Lower leg skin (tissue), 4 donors: ENCODE measurements around the gene DGKI. TPM values are rescaled to one million over a fixed set of nuclear protein-coding genes. Genes with fewer than 3 reads are reported as not detected.

Experiments used
- DNase-seq, 2 donors: peaks; one replicate each; pipeline ENCODE4 v3.0.0-alpha.2; 2019; ENCODE audit warnings: low spot score in 2 of 2
- H3K4me3 ChIP-seq: fragments of 200-600 bp; sonication (generic); 2 replicates; pipeline ENCODE4 v1.5.1; 2017; ENCODE audit warnings: mild to moderate bottlenecking, low read depth; ENCODE audit not compliant: poor library complexity, severe bottlenecking
- CTCF ChIP-seq, 3 donors: fragments of 450-650 bp; IDR thresholded peaks; one replicate each; pipeline ENCODE4 v1.5.1; 2016; ENCODE audit warnings: antibody characterized with exemption in 3 of 3, mild to moderate bottlenecking in 3 of 3, moderate library complexity in 2 of 3
- POLR2A ChIP-seq, 2 donors: fragments of 450-650 bp; IDR thresholded peaks; one replicate each; pipeline ENCODE4 v1.6.1; 2016 to 2017; ENCODE audit warnings: antibody characterized with exemption in 2 of 2, mild to moderate bottlenecking in 1 of 2, moderate library complexity in 1 of 2
- WGBS, 2 donors: methylation state at CpG; one replicate each; pipeline ENCODE4 v1.1.5; 2018; 5-methylcytosine and 5-hydroxymethylcytosine counted together
- intact Hi-C: fragments of 100-400 bp; cut with DNase I; formaldehyde crosslinking; loops from one replicate; pipeline ENCODE4 v1.15.0; 2023; ENCODE audit warnings: low total_unique reads
- total RNA-seq, 4 donors: library from RNA; depleted of rRNA; stranded (reverse); fragments of >200 nt; gene quantifications; one replicate each; pipeline ENCODE4 v1.1.0, GENCODE V29; 2016

DGKI gene
- total RNA-seq, 4 donors from 2014 or later: 0.34 to 2.1 (median 1.3) TPM

- no peak for DNase-seq
- TF ChIP-seq CTCF (IDR thresholded peaks at IDR 0.05) (no peak), POLR2A (IDR thresholded peaks at IDR 0.05) (no peak)
- intact Hi-C loops: no loop called here
- WGBS, 2 donors: 61 to 74% methylated on average over 2 of the region's 2 CpGs
- H3K4me3 ChIP-seq: no peak overlapping the region
Observed at GRCh38 chr7:137818036-137818435, 28.7 kb downstream of the DGKI start.

GRCh38 chr7:137816696-137817320, 30.0 kb downstream of the DGKI start:
- 70 to 75% methylated on average over 5 of the region's 5 CpGs for WGBS, 2 donors
- TF ChIP-seq POLR2A (IDR thresholded peaks at IDR 0.05) (no peak), CTCF (IDR thresholded peaks at IDR 0.05) (no peak)
- DNase-seq: no peak
- intact Hi-C loops: no loop called here
- H3K4me3 ChIP-seq: no peak overlapping the region

- intact Hi-C loops: no loop called here
- WGBS, 2 donors: 92% methylated on average over 1 of the region's 1 CpG
- TF ChIP-seq CTCF (IDR thresholded peaks at IDR 0.05) (no peak), POLR2A (IDR thresholded peaks at IDR 0.05) (no peak)
- no peak for DNase-seq
- no peak overlapping the region for H3K4me3 ChIP-seq
Observed at GRCh38 chr7:137813541-137813940, 33.2 kb downstream of the DGKI start.

- WGBS, 2 donors: 61 to 69% methylated on average over 2 of the region's 2 CpGs
- TF ChIP-seq POLR2A (IDR thresholded peaks at IDR 0.05): no peak
- TF ChIP-seq CTCF (IDR thresholded peaks at IDR 0.05): no peak
- no peak overlapping the region for H3K4me3 ChIP-seq
- intact Hi-C loops: no loop called here
- DNase-seq: no peak
Observed at GRCh38 chr7:137810248-137810647, 36.5 kb downstream of the DGKI start.

GRCh38 chr7:137804836-137805235, 41.9 kb downstream of the DGKI start:
- TF ChIP-seq CTCF (IDR thresholded peaks at IDR 0.05) (no peak), POLR2A (IDR thresholded peaks at IDR 0.05) (no peak)
- no peak for DNase-seq
- intact Hi-C loops: no loop called here
- no peak overlapping the region for H3K4me3 ChIP-seq
- 58 to 63% methylated on average over 2 of the region's 2 CpGs for WGBS, 2 donors

GRCh38 chr7:137801491-137801890, 45.3 kb downstream of the DGKI start:
- 76 to 91% methylated on average over 1 of the region's 1 CpG for WGBS, 2 donors

More at GRCh38 chr7:137801491-137801890, 45.3 kb downstream of the DGKI start:
- TF ChIP-seq POLR2A (IDR thresholded peaks at IDR 0.05): no peak
- no peak for TF ChIP-seq CTCF (IDR thresholded peaks at IDR 0.05)
- intact Hi-C loops: no loop called here
- H3K4me3 ChIP-seq: no peak overlapping the region
- no peak for DNase-seq
